NCI-H2196 treated with DMSO at 0.1 percent for 48 hours (cell line): ENCODE measurements around the gene GPER1.
A peak's percentile ranks its signal among the peaks of the same experiment; 100 is the strongest.
"Not testable (repeated sequence)": the region's sequence is repeated elsewhere in the genome, so short reads cannot be mapped to it uniquely, and the experiment has no call there.

Experiments used
- DNase-seq: peaks from one replicate; lab custom pipeline; 2025; ENCODE audit not compliant: unreplicated experiment; lab: John Stamatoyannopoulos, UW

The GPER1 gene

GRCh38 chr7:1068013-1068412 lies 19.9 kb upstream of the GPER1 start:
- DNase-seq = no peak

GRCh38 chr7:1068619-1069018 lies 19.3 kb upstream of the GPER1 start:
- DNase-seq = no peak

DNA sequence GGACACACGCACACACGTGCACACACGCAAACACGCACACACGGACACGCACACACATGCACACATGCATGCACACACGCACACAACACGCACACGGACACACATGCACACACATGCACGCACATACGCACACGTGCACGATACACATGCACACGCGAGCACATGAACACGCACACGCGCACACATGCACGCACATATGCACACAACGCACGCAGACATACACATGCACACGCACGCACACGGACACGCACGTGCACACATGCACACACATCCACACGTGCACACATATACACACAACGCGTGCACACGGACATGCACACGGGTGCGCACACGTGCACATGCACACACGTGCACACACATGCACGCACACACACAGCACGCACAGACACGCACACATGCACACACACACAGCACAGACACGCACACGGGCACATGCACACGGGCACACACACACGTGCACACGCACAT lies 17.3 kb upstream of the GPER1 start:
- DNase-seq = no peak

DNA sequence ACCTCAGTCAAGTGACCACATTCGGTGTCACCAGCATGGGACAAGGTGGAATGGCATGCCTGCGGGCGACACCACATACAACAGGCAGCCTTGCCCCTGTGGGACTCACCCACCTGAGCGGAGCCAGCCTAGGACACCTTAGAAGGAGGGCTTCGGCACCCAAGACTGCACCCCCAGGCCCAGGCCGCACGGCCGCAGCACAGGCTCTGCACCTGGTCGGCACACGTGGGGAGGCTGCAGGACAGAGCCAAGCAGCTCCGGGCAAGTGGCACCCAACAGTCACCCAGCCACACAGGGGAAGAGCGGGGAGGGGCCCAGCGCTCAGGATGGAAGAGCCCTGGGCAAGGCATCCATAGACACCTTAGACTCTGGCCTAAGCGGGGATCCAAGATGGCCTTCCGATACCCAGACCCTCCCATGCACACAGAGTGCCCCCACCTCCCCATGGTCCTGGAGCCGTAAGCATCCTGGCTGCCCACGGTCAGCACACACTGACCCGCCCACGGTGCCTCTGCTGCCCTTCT lies 16.1 kb upstream of the GPER1 start:
- no peak for DNase-seq

DNA sequence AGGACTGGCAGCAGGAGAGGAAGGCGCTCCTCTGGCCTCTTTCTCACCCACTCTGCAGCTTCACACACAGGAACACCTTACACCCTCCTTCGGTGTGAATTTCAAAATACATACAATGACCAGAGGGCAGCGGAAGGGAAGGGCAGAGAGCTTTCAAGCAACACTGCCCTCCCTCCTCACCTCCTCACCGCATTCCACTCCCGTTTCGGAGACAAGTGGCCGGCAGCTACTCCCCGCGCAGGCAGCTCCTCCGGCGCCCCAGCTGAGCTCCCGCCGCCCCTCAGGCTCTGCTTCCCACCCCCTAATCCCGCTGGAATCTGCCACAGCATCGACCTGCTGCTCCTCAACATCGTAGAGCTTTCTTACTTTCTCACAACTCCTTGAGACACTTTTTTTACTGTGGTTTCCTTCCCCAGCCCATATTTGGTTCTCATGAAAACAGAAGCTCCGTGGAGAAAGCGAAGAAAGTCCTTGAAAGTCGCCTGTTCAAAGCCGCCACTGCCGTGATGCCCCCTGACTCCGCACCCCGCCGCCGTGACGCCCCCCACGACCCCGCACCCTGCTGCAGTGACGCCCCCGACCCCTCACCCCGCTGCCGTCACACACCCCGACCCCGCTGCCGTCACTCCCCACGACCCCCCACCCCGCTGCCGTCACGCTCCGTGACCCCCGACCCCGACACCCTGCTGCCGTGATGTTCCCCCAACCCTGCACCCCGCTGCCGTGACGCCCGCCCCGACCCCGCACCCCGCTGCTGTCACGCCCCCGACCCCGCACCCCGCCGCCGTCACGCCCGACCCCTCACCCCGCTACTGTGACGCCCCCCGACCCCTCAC lies 14.6 kb upstream of the GPER1 start:
- DNase-seq = no peak

DNA sequence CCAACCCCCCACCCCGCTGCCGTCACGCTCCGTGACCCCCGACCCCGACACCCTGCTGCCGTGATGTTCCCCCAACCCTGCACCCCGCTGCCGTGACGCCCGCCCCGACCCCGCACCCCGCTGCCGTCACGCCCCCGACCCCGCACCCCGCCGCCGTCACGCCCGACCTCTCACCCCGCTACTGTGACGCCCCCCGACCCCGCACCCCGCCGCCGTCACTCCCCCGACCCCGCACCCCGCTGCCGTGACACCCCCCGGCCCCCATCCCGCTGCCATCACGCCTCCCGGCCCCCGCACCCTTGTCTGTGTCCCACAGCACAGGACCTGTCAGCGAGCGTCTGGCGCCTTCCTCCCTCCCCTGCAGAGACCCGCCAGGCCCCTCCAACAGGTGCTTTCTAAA lies 13.9 kb upstream of the GPER1 start:
- not testable (repeated sequence) for DNase-seq

- DNase-seq = no peak
Observed at GRCh38 chr7:1074593-1075431, 13.1 kb upstream of the GPER1 start.

GRCh38 chr7:1076184-1077072 lies 11.5 kb upstream of the GPER1 start:
- no peak for DNase-seq

- DNase-seq = no peak
Observed at GRCh38 chr7:1078519-1078918, 9.4 kb upstream of the GPER1 start.

DNA sequence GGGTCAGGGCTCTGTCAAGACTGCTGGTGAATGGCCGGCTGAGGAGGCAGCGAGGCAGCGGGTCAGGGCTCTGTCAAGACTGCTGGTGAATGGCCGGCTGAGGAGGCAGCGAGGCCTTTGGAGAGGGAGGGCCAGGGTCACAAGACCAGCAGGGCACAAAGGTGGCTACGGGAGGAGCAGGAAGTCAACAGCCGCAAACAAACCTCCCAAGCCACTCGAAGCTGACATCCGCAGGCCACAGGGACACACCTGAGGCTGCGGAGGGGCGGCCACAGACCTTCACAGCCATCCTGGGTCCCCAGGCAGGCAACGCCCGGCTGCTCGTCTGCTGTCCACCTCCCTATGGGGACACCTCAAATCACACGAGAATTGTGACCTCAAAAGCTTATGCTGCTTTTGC lies 8.9 kb upstream of the GPER1 start:
- DNase-seq = no peak

DNA sequence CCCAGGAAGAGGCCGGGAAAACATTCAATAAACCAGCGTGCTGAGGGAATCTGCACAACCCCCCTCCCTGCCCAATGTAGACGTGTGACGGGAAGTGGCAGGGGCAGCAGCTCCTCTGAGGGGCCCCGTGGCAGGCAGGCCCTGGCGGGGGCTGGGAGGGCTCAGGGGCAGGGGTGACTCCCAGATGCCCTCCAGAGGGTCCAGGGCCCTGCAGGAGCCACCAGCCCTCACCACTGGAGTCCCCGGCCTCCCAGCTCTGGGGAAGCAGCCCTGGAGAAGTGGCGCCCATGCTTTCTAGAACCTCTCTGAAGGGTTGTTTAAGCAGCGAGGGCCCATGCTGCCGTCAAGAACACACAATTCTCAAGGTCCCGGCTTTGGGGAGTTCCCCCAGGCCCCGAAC lies 8.4 kb upstream of the GPER1 start:
- no peak for DNase-seq

DNA sequence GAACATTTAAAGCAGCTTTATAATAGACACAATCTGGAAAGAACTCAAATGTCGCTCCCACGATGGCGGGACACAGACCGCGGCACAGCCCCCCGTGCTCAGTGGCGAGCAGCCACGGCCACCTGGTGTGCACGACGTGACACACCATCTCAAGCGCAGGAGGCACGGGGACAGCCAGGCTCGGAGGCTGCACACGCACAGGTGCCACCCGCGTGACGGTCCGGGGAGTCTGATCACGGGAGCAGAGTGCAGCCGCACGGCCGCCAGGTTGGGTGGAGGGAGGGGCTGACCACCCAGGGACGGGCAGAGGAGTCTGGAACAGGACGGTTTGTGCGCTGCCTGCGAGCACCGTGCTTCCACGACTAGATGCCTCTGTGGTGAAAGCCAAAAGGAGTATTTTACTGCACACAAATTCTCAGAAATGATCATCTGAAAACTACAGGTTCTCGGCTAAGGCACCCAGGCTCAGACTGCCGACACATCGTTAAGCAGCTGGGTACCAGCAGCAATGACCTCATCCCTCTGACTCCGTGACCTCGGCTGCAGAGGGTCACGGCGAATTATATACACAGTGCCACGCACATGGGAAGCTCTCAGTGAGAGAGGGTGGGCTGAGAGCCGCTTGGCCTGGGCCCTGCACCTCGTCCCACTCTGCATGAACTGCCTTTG lies 7.5 kb upstream of the GPER1 start:
- DNase-seq = no peak

DNA sequence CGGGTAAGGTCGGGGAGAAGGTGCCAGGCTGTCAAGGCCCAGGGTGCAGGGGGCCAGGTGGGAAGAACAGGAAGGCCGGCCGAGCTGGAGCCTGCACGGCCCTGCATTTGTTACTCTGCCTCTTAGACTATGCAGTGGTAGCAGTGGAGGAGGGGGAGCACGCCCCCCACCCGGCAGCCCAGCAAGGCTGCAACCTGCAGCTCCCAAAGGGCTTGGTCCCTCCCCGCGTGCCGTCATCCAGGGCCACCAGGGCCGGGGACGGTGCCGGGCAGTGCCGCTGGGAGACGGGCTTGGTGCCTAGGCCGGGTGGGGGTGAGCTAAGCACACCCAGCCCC lies 7.0 kb upstream of the GPER1 start:
- DNase-seq = no peak

DNA sequence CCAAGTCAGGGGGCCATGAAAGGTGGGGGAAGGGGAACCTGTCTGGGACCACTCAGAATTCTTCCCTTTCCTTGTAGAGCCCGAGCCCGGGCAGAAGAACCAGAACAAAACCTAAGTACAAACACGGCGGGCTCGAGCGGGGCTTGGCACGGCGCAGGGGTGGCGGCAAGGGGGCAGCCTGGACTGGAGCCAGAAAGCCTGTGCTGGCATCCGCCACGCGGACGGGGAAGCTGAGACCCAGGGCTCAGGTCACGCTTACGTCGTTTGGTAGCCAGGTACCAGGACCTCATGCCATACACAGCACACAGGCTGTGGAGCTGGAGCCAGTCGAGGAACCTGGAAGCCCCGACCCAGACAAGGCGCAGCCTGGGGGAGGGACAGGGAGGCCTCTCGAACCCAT lies 6.6 kb upstream of the GPER1 start:
- no peak for DNase-seq

DNA sequence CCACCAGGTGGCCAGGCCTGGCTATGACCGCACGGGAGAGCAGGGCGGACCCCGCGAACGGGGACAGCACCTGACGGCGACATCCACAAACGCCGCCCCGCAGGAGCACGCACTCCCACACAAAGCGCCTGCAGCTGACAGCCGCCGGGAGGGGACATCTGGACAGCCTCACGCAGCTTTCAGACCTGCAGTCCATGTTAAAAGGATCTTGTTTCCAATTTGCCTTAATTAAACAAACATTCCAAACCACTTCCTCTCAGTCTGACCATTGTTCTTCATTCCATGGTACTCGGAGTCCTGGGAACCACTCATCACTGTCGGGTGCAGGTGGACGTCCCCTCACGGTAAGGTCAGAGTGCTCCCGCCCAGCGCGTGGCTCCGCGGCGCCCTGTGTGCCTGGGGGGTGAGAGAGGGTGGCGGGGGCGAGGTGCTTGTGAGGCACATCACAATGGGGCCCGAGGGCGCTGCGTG lies 5.9 kb upstream of the GPER1 start:
- peak; percentile 54 for DNase-seq

DNA sequence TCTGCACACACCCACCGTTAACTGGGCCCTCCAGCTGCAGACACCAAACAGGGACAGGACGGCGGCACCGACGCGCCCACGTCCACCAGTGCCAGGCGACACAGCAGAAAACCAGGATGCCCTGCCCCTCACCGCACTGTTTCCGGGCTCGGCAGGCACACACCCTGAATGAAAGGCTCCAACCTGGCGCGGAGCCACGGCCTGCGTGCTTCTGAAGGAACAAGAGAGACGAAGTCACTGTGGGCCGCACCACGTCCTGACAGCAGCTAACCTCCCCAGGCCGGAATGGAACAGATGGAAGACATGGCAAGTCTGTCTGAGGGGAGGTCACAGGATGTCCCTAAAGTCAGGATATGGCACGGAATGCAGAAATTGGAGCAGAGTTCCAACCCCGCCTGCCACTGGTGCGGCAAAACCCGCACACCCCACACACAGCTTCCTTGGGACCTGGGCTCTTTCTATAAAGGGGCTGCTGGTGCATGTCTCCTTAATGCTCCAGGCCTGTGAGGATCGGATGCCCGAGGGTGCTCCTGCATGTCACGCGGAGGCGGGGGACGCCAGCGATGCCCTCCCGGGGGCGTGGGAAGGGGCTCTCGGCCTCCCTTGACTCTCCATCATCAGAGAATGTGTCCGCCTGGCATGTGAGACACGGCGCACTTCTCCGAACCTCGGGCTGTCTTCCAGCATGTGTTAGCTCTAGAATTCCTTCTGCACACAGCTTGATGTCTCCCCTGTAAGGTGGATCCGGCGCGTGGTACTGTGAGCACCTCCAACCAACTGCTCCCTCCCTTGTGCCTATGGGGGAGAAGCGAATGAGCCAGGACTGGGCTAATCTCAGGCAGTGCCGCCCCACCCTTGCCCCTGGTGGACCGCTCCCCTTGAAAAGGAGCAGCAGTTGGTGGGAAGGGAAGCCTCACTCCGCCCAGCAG lies 3.9 kb upstream of the GPER1 start:
- no peak for DNase-seq

GRCh38 chr7:1085266-1085665 lies 2.6 kb upstream of the GPER1 start:
- DNase-seq = no peak

DNA sequence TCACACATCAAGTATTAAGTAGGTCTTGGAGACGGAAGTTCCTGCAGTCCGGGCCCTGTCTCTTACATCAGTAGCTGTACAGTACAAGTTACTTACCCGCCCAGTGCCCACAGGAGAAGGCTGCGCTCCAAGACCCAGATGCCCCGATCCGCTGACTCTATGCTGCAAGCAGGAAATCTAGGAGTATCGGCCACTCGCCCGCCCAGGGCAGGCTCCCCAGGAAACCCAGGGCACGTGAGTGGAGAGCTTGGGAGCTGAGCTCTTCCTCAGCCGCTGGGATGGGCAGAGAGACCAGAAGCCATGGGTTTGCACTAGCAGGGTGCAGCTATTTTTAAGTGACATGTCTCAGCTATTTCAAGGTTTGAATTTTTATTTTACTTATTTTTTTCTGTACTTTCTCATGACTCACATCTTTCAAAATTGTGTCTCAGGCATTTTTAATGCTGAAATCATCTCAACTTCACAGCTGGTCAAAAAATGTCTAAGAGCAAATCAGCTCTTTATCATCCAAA lies 1.9 kb upstream of the GPER1 start:
- DNase-seq = no peak
